Measurements from ENCODE around the gene OSBPL2. TPM values are rescaled to one million over a fixed set of nuclear protein-coding genes. Genes with fewer than 3 reads are reported as not detected.

OSBPL2 gene
- total RNA-seq, 2 experiments from 2014 or later, result 17.2 to 40.0 TPM

GRCh38 chr20:62237514-62237800 lies 864 bp upstream of the OSBPL2 start:
- POLR2A ChIA-PET, result no interaction called here

GRCh38 chr20:62238569-62239277 lies 402 bp downstream of the OSBPL2 start:
- H4K20me1 ChIP-seq (ENCODE audit: insufficient read depth, low read length), result no peaks in the 10 kb centered on the region
- H3K9me3 ChIP-seq (ENCODE audit: low read length), result no peaks in the 10 kb centered on the region
- H3K27ac ChIP-seq (ENCODE audit: low read depth, low read length, poor library complexity, severe bottlenecking), result peak overlapping the region; percentile 6
- intact Hi-C loops (cut with micrococcal nuclease; ENCODE audit: unreplicated experiment), result loop anchor here (1.0 kb wide), 1 partner anchor 64 kb away; the partner anchor contains the start of gene ADRM1
- DNase-seq (ENCODE audit: low spot score), result peak; percentile 19
- H3K79me2 ChIP-seq (ENCODE audit: insufficient read depth, low read depth, low read length), result 0 out of 2 replicates have a peak, but pooled peaks cover 4% of the 10 kb centered on the region
- TF ChIP-seq CTCF (conservative IDR thresholded peaks at IDR 0.05; ENCODE audit: low read length), result no peak
- TF ChIP-seq EZH2phosphoT487 (IDR thresholded peaks at IDR 0.05; ENCODE audit: borderline replicate concordance, low read depth, low read length), result no peak
- peaks cover 15% of the 10 kb centered on the region for H3K4me1 ChIP-seq (ENCODE audit: insufficient read depth, low read length, poor library complexity, severe bottlenecking)
- H2AFZ ChIP-seq (ENCODE audit: low read length), result no peak overlapping the region
- no peaks in the 10 kb centered on the region for H3K36me3 ChIP-seq (ENCODE audit: insufficient read depth, low read length)
- POLR2A ChIA-PET, result no interaction called here
- peak overlapping the region; percentile 80 for H3K4me3 ChIP-seq (ENCODE audit: low read depth, low read length, poor library complexity, severe bottlenecking)
- no peaks in the 10 kb centered on the region for H3K9me2 ChIP-seq (ENCODE audit: insufficient read depth, low read length)
- CTCF ChIA-PET (ENCODE audit: unreplicated experiment), result no interaction called here
- BruUV-seq (replicated peaks), result no TSS peak
- peak overlapping the region; percentile 99 for H3K4me2 ChIP-seq (ENCODE audit: low read length)

More at GRCh38 chr20:62237514-62237800, 864 bp upstream of the OSBPL2 start:
- Histone ChIP-seq H3K9me3 (ENCODE audit: low read length) (no peaks in the 10 kb centered on the region), H3K4me3 (ENCODE audit: low read depth, low read length, poor library complexity, severe bottlenecking) (peak overlapping the region; percentile 43), H3K9me2 (ENCODE audit: insufficient read depth, low read length) (no peaks in the 10 kb centered on the region), H4K20me1 (ENCODE audit: insufficient read depth, low read length) (no peaks in the 10 kb centered on the region), H3K36me3 (ENCODE audit: insufficient read depth, low read length) (no peaks in the 10 kb centered on the region), H3K4me1 (ENCODE audit: insufficient read depth, low read length, poor library complexity, severe bottlenecking) (peaks cover 15% of the 10 kb centered on the region), H3K27ac (ENCODE audit: low read depth, low read length, poor library complexity, severe bottlenecking) (no peak overlapping the region), H3K79me2 (ENCODE audit: insufficient read depth, low read depth, low read length) (0 out of 2 replicates have a peak, but pooled peaks cover 4% of the 10 kb centered on the region), H2AFZ (ENCODE audit: low read length) (peak overlapping the region; percentile 43; the same call in 1 of the 2 replicates), H3K4me2 (ENCODE audit: low read length) (peak overlapping the region; percentile 62)
- BruUV-seq (replicated peaks), result no TSS peak
- no peak for TF ChIP-seq EZH2phosphoT487 (IDR thresholded peaks at IDR 0.05; ENCODE audit: borderline replicate concordance, low read depth, low read length)
- TF ChIP-seq CTCF (conservative IDR thresholded peaks at IDR 0.05; ENCODE audit: low read length), result no peak
- no peak for DNase-seq (ENCODE audit: low spot score)
- CTCF ChIA-PET (ENCODE audit: unreplicated experiment), result no interaction called here
- intact Hi-C loops (cut with micrococcal nuclease; ENCODE audit: unreplicated experiment), result no loop called here

GRCh38 chr20:62239278-62239879 lies 1.1 kb downstream of the OSBPL2 start:
- DNase-seq (ENCODE audit: low spot score), result no peak
- TF ChIP-seq EZH2phosphoT487 (IDR thresholded peaks at IDR 0.05; ENCODE audit: borderline replicate concordance, low read depth, low read length) (no peak), CTCF (conservative IDR thresholded peaks at IDR 0.05; ENCODE audit: low read length) (no peak)
- POLR2A ChIA-PET, result no interaction called here
- BruUV-seq (replicated peaks), result no TSS peak
- Histone ChIP-seq H3K4me2 (ENCODE audit: low read length) (peak overlapping the region; percentile 99), H3K27ac (ENCODE audit: low read depth, low read length, poor library complexity, severe bottlenecking) (peak overlapping the region; percentile 6), H3K4me3 (ENCODE audit: low read depth, low read length, poor library complexity, severe bottlenecking) (peak overlapping the region; percentile 80), H3K79me2 (ENCODE audit: insufficient read depth, low read depth, low read length) (0 out of 2 replicates have a peak, but pooled peaks cover 4% of the 10 kb centered on the region), H3K9me3 (ENCODE audit: low read length) (no peaks in the 10 kb centered on the region), H3K9me2 (ENCODE audit: insufficient read depth, low read length) (no peaks in the 10 kb centered on the region), H4K20me1 (ENCODE audit: insufficient read depth, low read length) (no peaks in the 10 kb centered on the region), H2AFZ (ENCODE audit: low read length) (no peak overlapping the region), H3K36me3 (ENCODE audit: insufficient read depth, low read length) (no peaks in the 10 kb centered on the region), H3K4me1 (ENCODE audit: insufficient read depth, low read length, poor library complexity, severe bottlenecking) (peaks cover 15% of the 10 kb centered on the region)
- intact Hi-C loops (cut with micrococcal nuclease; ENCODE audit: unreplicated experiment), result no loop called here
- CTCF ChIA-PET (ENCODE audit: unreplicated experiment), result no interaction called here

Data from OCI-LY7 (cell line).